Liver (tissue), 9 donors: ENCODE data around the gene ITGB1. TPM values are rescaled to one million over a fixed set of nuclear protein-coding genes. Genes with fewer than 3 reads are reported as not detected.

Experiments used
- DNase-seq: peaks from one replicate; pipeline ENCODE4 v3.0.0-alpha.2; 2017; ENCODE audit warnings: low spot score
- H3K27ac ChIP-seq, 2 donors: one replicate each; pipeline ENCODE4 v1.7.0; 2013; ENCODE audit warnings: inconsistent platforms in 2 of 2, low read length in 2 of 2, control low read depth in 1 of 2, low read depth in 1 of 2, mild to moderate bottlenecking in 1 of 2
- H3K27me3 ChIP-seq, 4 donors: one replicate each; pipeline versions ENCODE4 v1.6.1 to v1.7.0; 2013; ENCODE audit warnings: low read length in 3 of 4, inconsistent platforms in 1 of 4, mild to moderate bottlenecking in 1 of 4, moderate library complexity in 1 of 4; ENCODE audit not compliant: control insufficient read depth in 4 of 4, insufficient read depth in 4 of 4
- H3K36me3 ChIP-seq, 4 donors: one replicate each; pipeline versions ENCODE4 v1.6.1 to v1.7.0; 2013; ENCODE audit warnings: low read length in 3 of 4, mild to moderate bottlenecking in 3 of 4, low read depth in 1 of 4, moderate library complexity in 1 of 4; ENCODE audit not compliant: control insufficient read depth in 4 of 4, insufficient read depth in 3 of 4
- H3K4me1 ChIP-seq, 4 donors: one replicate each; pipeline versions ENCODE4 v1.6.1 to v1.7.0; 2013; ENCODE audit warnings: low read length in 3 of 4, mild to moderate bottlenecking in 3 of 4, moderate library complexity in 1 of 4; ENCODE audit not compliant: control insufficient read depth in 4 of 4, insufficient read depth in 4 of 4
- H3K4me3 ChIP-seq, 3 donors: one replicate each; pipeline versions ENCODE4 v1.6.1 to v1.7.0; 2013; ENCODE audit warnings: low read length in 3 of 3, control low read depth in 1 of 3, low read depth in 1 of 3, mild to moderate bottlenecking in 1 of 3
- H3K9ac ChIP-seq, 2 donors: one replicate each; pipeline ENCODE4 v1.7.0; 2013; ENCODE audit warnings: low read length in 2 of 2, mild to moderate bottlenecking in 2 of 2, moderate library complexity in 2 of 2, control low read depth in 1 of 2, low read depth in 1 of 2
- H3K9me3 ChIP-seq, 4 donors: one replicate each; pipeline versions ENCODE4 v1.6.1 to v1.7.0; 2013; ENCODE audit warnings: low read length in 3 of 4; ENCODE audit not compliant: control insufficient read depth in 4 of 4
- ATF3 ChIP-seq: IDR thresholded peaks from 2 replicates; pipeline ENCODE4 v1.6.1; 2016; ENCODE audit warnings: antibody characterized with exemption
- CTCF ChIP-seq: fragments of 150-350 bp; IDR thresholded peaks from 2 replicates; pipeline ENCODE4 v1.5.1; 2017; ENCODE audit warnings: improper control_type of control experiment, low read depth, low read length; ENCODE audit not compliant: missing input control
- EGR1 ChIP-seq, 2 donors: IDR thresholded peaks; 2 replicates each; pipeline ENCODE4 v1.6.1; 2016 to 2018; ENCODE audit warnings: antibody characterized with exemption in 2 of 2, low read depth in 2 of 2
- FOXA2 ChIP-seq: IDR thresholded peaks from 2 replicates; pipeline ENCODE4 v1.6.1; 2016; ENCODE audit warnings: antibody characterized with exemption
- GABPA ChIP-seq, 2 donors: IDR thresholded peaks in 1 of 2; conservative IDR thresholded peaks in 1 of 2; 2 replicates each; pipeline ENCODE4 v1.6.1; 2016; ENCODE audit warnings: antibody characterized with exemption in 2 of 2, mild to moderate bottlenecking in 1 of 2, moderate library complexity in 1 of 2
- HNF4A ChIP-seq, 2 donors: conservative IDR thresholded peaks; 2 replicates each; pipeline ENCODE4 v1.6.1; 2016; ENCODE audit warnings: antibody characterized with exemption in 2 of 2, mild to moderate bottlenecking in 2 of 2
- HNF4G ChIP-seq: IDR thresholded peaks from 2 replicates; pipeline ENCODE4 v1.6.1; 2016; ENCODE audit warnings: antibody characterized with exemption
- JUND ChIP-seq, 2 donors: IDR thresholded peaks; 2 replicates each; pipeline ENCODE4 v1.6.1; 2016; ENCODE audit warnings: antibody characterized with exemption in 2 of 2
- MAX ChIP-seq: IDR thresholded peaks from 2 replicates; pipeline ENCODE4 v1.6.1; 2016; ENCODE audit warnings: antibody characterized with exemption
- NR2F2 ChIP-seq: IDR thresholded peaks from 2 replicates; pipeline ENCODE4 v1.6.1; 2016; ENCODE audit warnings: antibody characterized with exemption
- RAD21 ChIP-seq, 2 donors: IDR thresholded peaks; 2 replicates each; pipeline ENCODE4 v1.6.1; 2016; ENCODE audit warnings: antibody characterized with exemption in 2 of 2, mild to moderate bottlenecking in 2 of 2
- RXRA ChIP-seq, 2 donors: IDR thresholded peaks; 2 replicates each; pipeline ENCODE4 v1.6.1; 2017 to 2018; ENCODE audit warnings: antibody characterized with exemption in 2 of 2, mild to moderate bottlenecking in 1 of 2
- SP1 ChIP-seq: IDR thresholded peaks from 2 replicates; pipeline ENCODE4 v1.6.1; 2018; ENCODE audit warnings: antibody characterized with exemption, mild to moderate bottlenecking
- TAF1 ChIP-seq: conservative IDR thresholded peaks from 2 replicates; pipeline ENCODE4 v1.6.1; 2016; ENCODE audit warnings: antibody characterized with exemption, mild to moderate bottlenecking
- YY1 ChIP-seq: IDR thresholded peaks from 2 replicates; pipeline ENCODE4 v1.6.1; 2016; ENCODE audit warnings: antibody characterized with exemption, mild to moderate bottlenecking
- ZBTB33 ChIP-seq: IDR thresholded peaks from 2 replicates; pipeline ENCODE4 v1.6.1; 2016; ENCODE audit warnings: antibody characterized with exemption
- WGBS: extraction: QIAGEN DNeasy Blood & Tissue Kit; methylation state at CpG from one replicate; pipeline ENCODE4 v1.1.7; 2013; 5-methylcytosine and 5-hydroxymethylcytosine counted together
- polyA plus RNA-seq, 2 donors: library from polyadenylated mRNA; stranded (reverse) in 1 of 2; unstranded in 1 of 2; fragments of 200-250 nt in 1 of 2; fragments of >200 nt in 1 of 2; fragmentation: Nextera tagmentation in 1 of 2; extraction: Ambion mirVana in 1 of 2; gene quantifications; one replicate each; pipeline versions ENCODE4 v1.2.1 to v1.2.3, GENCODE V29; 2013 to 2015
- total RNA-seq, 2 donors: library from RNA; depleted of rRNA; stranded (reverse); fragments of >200 nt; gene quantifications; one replicate each; pipeline ENCODE4 v1.2.3, GENCODE V29; 2014
- donor health status: healthy.
- donor health status: healthy.
- donor health status: healthy.
- donor health status: healthy.
- donor health status: healthy.

ITGB1 gene
- total and polyA plus RNA-seq, 4 donors, result 109 to 308 (median 221) TPM

GRCh38 chr10:32887481-32887880 lies 70.5 kb downstream of the ITGB1 start (continued):
- TF ChIP-seq ZBTB33, result no peak
- TF ChIP-seq ATF3, result no peak
- no peak for TF ChIP-seq MAX
- no peak for TF ChIP-seq JUND (IDR thresholded peaks at IDR 0.05)
- no peak for TF ChIP-seq RAD21 (IDR thresholded peaks at IDR 0.05)
- TF ChIP-seq EGR1 (IDR thresholded peaks at IDR 0.05; ENCODE audit: low read depth in 2 of 2), result no peak

- H3K27me3 ChIP-seq, result no peaks in the 10 kb centered on the region
- TF ChIP-seq FOXA2 (no peak), TAF1 (no peak), YY1 (no peak), SP1 (no peak), JUND (IDR thresholded peaks at IDR 0.05) (no peak), CTCF (no peak), MAX (no peak), HNF4A (conservative IDR thresholded peaks at IDR 0.05) (no peak), EGR1 (IDR thresholded peaks at IDR 0.05; ENCODE audit: low read depth in 2 of 2) (no peak), HNF4G (no peak)
- 93% methylated on average over 6 of the region's 6 CpGs for WGBS
Measured at GRCh38 chr10:32882076-32882475, 76.0 kb downstream of the ITGB1 start.

GRCh38 chr10:32878646-32879045 lies 79.4 kb downstream of the ITGB1 start:
- no peaks in the 10 kb centered on the region for H3K4me1 ChIP-seq
- no peaks in the 10 kb centered on the region for H3K36me3 ChIP-seq
- H3K27me3 ChIP-seq, result no peaks in the 10 kb centered on the region
- H3K27ac ChIP-seq, result no peak overlapping the region
- H3K4me3 ChIP-seq, result no peak overlapping the region
- H3K9ac ChIP-seq, result no peak overlapping the region
- H3K9me3 ChIP-seq, result no peaks in the 10 kb centered on the region
- DNase-seq, result no peak
- TF ChIP-seq RAD21 (IDR thresholded peaks at IDR 0.05) (no peak), HNF4G (no peak), NR2F2 (no peak), RXRA (IDR thresholded peaks at IDR 0.05) (no peak), FOXA2 (no peak), GABPA (IDR thresholded peaks at IDR 0.05 in 1 of 2, conservative IDR thresholded peaks at IDR 0.05 in 1 of 2) (no peak), EGR1 (IDR thresholded peaks at IDR 0.05; ENCODE audit: low read depth in 2 of 2) (no peak), ATF3 (no peak), YY1 (no peak), ZBTB33 (no peak), JUND (IDR thresholded peaks at IDR 0.05) (no peak), CTCF (no peak), HNF4A (conservative IDR thresholded peaks at IDR 0.05) (no peak)

More at GRCh38 chr10:32882076-32882475, 76.0 kb downstream of the ITGB1 start:
- no peak for DNase-seq
- no peaks in the 10 kb centered on the region for H3K4me1 ChIP-seq
- H3K27ac ChIP-seq, result no peak overlapping the region
- H3K9ac ChIP-seq, result no peak overlapping the region
- no peaks in the 10 kb centered on the region for H3K36me3 ChIP-seq
- H3K9me3 ChIP-seq, result no peaks in the 10 kb centered on the region
- H3K4me3 ChIP-seq, result no peak overlapping the region
